OCI-LY3 (cell line): ENCODE measurements around the gene LEMD3.
A peak's percentile ranks its signal among the peaks of the same experiment; 100 is the strongest.

ENCODE experiments used
- H2AFZ ChIP-seq: fragments of 200-600, 300-600 bp; shearing (Covaris generic); 2 replicates; pipeline ENCODE4 v1.6.0; 2014; ENCODE audit warnings: antibody characterized with exemption, low read depth, low read length
- H3K27ac ChIP-seq: fragments of 200-600, 300-600 bp; sonication (generic); 2 replicates; pipeline ENCODE4 v1.5.1; 2014; ENCODE audit warnings: mild to moderate bottlenecking, low read length, moderate library complexity, mixed read lengths
- H3K27me3 ChIP-seq: fragments of 200-600, 300-600 bp; sonication (generic); 2 replicates; pipeline ENCODE4 v1.6.1; 2014; ENCODE audit warnings: low read depth, low read length, mixed read lengths
- H3K36me3 ChIP-seq: fragments of 200-600, 300-600 bp; sonication (generic); replicated peaks from 2 replicates; pipeline ENCODE3; 2014; ENCODE audit warnings: low read depth, low read length, mixed read lengths
- H3K4me1 ChIP-seq: fragments of 300-600, 200-600 bp; sonication (generic); 2 replicates; pipeline ENCODE4 v1.6.1; 2014; ENCODE audit warnings: low read length, mixed read lengths
- H3K4me2 ChIP-seq: fragments of 200-600, 300-600 bp; sonication (generic); 2 replicates; pipeline ENCODE4 v1.6.1; 2014; ENCODE audit warnings: low read length, mixed read lengths
- H3K4me3 ChIP-seq: fragments of 300-600, 200-600 bp; sonication (generic); 2 replicates; pipeline ENCODE4 v1.5.1; 2014; ENCODE audit warnings: antibody characterized with exemption, mild to moderate bottlenecking, low read length, moderate library complexity
- H3K79me2 ChIP-seq: fragments of 300-600, 200-600 bp; shearing (Covaris generic); 2 replicates; pipeline ENCODE4 v1.6.1; 2014; ENCODE audit warnings: mild to moderate bottlenecking, low read length, mixed read lengths
- H3K9ac ChIP-seq: fragments of 300-600, 200-600 bp; shearing (Covaris generic); 2 replicates; pipeline ENCODE4 v1.6.0; 2014; ENCODE audit warnings: mild to moderate bottlenecking, low read length, moderate library complexity
- H3K9me3 ChIP-seq: fragments of 200-600, 300-600 bp; shearing (Covaris generic); 2 replicates; pipeline ENCODE4 v1.6.1; 2014; ENCODE audit warnings: low read length, mixed read lengths; ENCODE audit not compliant: insufficient read depth
- H4K20me1 ChIP-seq: fragments of 200-600, 300-600 bp; sonication (generic); 2 replicates; pipeline ENCODE4 v1.6.1; 2016; ENCODE audit warnings: low read length, mixed read lengths; ENCODE audit not compliant: insufficient read depth
- CTCF ChIP-seq: fragments of 200-600, 300-600 bp; sonication (generic); IDR thresholded peaks from 2 replicates; pipeline ENCODE4 v1.5.1; 2014; ENCODE audit warnings: antibody characterized with exemption, low read length, low read depth
- EZH2phosphoT487 ChIP-seq: fragments of 200-600 bp; shearing (Covaris generic); IDR thresholded peaks from 2 replicates; pipeline ENCODE4 v1.6.1; 2018; ENCODE audit warnings: antibody characterized with exemption, mixed run types, low read depth

LEMD3 gene

GRCh38 chr12:65205886-65206285 is 36.5 kb downstream of the LEMD3 start:
- no peak overlapping the region for H3K4me3 ChIP-seq
- H3K9me3 ChIP-seq: no peaks in the 10 kb centered on the region
- peaks cover 95% of the 10 kb centered on the region for H3K79me2 ChIP-seq
- H3K9ac ChIP-seq: no peak overlapping the region
- H3K36me3 ChIP-seq: no peaks in the 10 kb centered on the region
- no peak for TF ChIP-seq EZH2phosphoT487
- TF ChIP-seq CTCF: no peak
- no peak overlapping the region for H3K27ac ChIP-seq
- no peak overlapping the region for H2AFZ ChIP-seq
- H3K4me1 ChIP-seq: peaks cover 10% of the 10 kb centered on the region
- no peaks in the 10 kb centered on the region for H3K27me3 ChIP-seq
- no peak overlapping the region for H3K4me2 ChIP-seq
- peaks cover 72% of the 10 kb centered on the region for H4K20me1 ChIP-seq

- H2AFZ ChIP-seq: no peak overlapping the region
Measured at GRCh38 chr12:65208125-65208524, 38.7 kb downstream of the LEMD3 start.

GRCh38 chr12:65208964-65209654 is 39.7 kb downstream of the LEMD3 start:
- Histone ChIP-seq H3K9me3 (no peaks in the 10 kb centered on the region), H3K4me3 (no peak overlapping the region), H3K9ac (no peak overlapping the region), H4K20me1 (peaks cover 42% of the 10 kb centered on the region), H2AFZ (no peak overlapping the region), H3K36me3 (no peaks in the 10 kb centered on the region), H3K4me2 (peak overlapping the region; percentile 42), H3K27me3 (no peaks in the 10 kb centered on the region), H3K4me1 (peaks cover 10% of the 10 kb centered on the region), H3K79me2 (peaks cover 63% of the 10 kb centered on the region), H3K27ac (no peak overlapping the region)
- TF ChIP-seq EZH2phosphoT487: no peak
- TF ChIP-seq CTCF: no peak

More at GRCh38 chr12:65208125-65208524, 38.7 kb downstream of the LEMD3 start:
- peaks cover 51% of the 10 kb centered on the region for H4K20me1 ChIP-seq
- TF ChIP-seq EZH2phosphoT487 (no peak), CTCF (no peak)
- H3K79me2 ChIP-seq: peaks cover 73% of the 10 kb centered on the region
- H3K27ac ChIP-seq: no peak overlapping the region
- H3K27me3 ChIP-seq: no peaks in the 10 kb centered on the region
- no peaks in the 10 kb centered on the region for H3K36me3 ChIP-seq
- H3K4me2 ChIP-seq: no peak overlapping the region
- H3K4me3 ChIP-seq: no peak overlapping the region
- H3K9me3 ChIP-seq: no peaks in the 10 kb centered on the region
- H3K4me1 ChIP-seq: peaks cover 10% of the 10 kb centered on the region
- no peak overlapping the region for H3K9ac ChIP-seq

DNA sequence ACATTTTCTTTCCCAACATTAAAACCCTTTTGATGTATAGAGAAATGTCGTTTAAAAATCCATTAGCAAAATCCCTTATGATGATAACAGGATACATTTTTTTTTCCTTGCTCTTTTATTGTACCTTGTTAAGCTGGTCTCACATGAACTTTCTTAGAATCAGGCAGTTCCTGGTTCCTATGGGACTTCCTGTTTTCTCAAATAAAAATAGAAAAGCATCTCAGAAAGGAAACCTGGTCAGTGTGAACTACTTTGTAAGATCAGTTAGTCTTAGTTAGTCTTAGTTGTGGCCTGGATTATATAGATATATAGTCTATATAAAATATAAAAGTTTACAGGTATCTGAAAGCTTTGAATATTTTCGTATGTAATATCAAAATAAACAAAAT is 40.3 kb downstream of the LEMD3 start:
- Histone ChIP-seq H3K27me3 (no peaks in the 10 kb centered on the region), H4K20me1 (peaks cover 36% of the 10 kb centered on the region), H3K9ac (no peak overlapping the region), H3K79me2 (peaks cover 57% of the 10 kb centered on the region), H3K4me2 (peak overlapping the region; percentile 42), H3K36me3 (no peaks in the 10 kb centered on the region), H3K4me3 (no peak overlapping the region), H3K9me3 (no peaks in the 10 kb centered on the region), H3K4me1 (peaks cover 10% of the 10 kb centered on the region), H2AFZ (no peak overlapping the region), H3K27ac (no peak overlapping the region)
- no peak for TF ChIP-seq EZH2phosphoT487
- TF ChIP-seq CTCF: no peak
